Calu3 (cell line): Measurements from ENCODE around the gene HOXA9. TPM values are rescaled to one million over a fixed set of nuclear protein-coding genes. Genes with fewer than 3 reads are reported as not detected.

Source experiments
- BruUV-seq: library from RNA; stranded (reverse); fragments of 400-500 nt; replicated peaks from 2 replicates; lab custom pipeline; 2021; lab: Mats Ljungman, UMichigan
- CTCF ChIA-PET: fragments of 300-600 bp; sonication (Branson Sonifier 250); formaldehyde crosslinking; loops from one replicate; lab custom pipeline; 2022; ENCODE audit warnings: antibody characterized with exemption; lab: Charles Lee
- DNase-seq: peaks from one replicate; pipeline ENCODE4 v3.0.0; 2022
- H3K27ac Mint-ChIP-seq: one replicate; pipeline ENCODE4 v1.8.0; 2022; ENCODE audit warnings: mixed read lengths; ENCODE audit not compliant: unreplicated experiment
- H3K27me3 Mint-ChIP-seq: one replicate; pipeline ENCODE4 v1.8.0; 2022; ENCODE audit warnings: mixed read lengths; ENCODE audit not compliant: unreplicated experiment
- H3K36me3 Mint-ChIP-seq: one replicate; pipeline ENCODE4 v1.8.0; 2022; ENCODE audit warnings: mild to moderate bottlenecking, moderate library complexity, mixed read lengths; ENCODE audit not compliant: insufficient read depth, unreplicated experiment
- H3K4me1 Mint-ChIP-seq: one replicate; pipeline ENCODE4 v1.8.0; 2022; ENCODE audit warnings: mild to moderate bottlenecking, low read depth, mixed read lengths; ENCODE audit not compliant: unreplicated experiment
- H3K4me3 Mint-ChIP-seq: one replicate; pipeline ENCODE4 v1.8.0; 2022; ENCODE audit warnings: mild to moderate bottlenecking, low read depth, moderate library complexity, mixed read lengths; ENCODE audit not compliant: unreplicated experiment
- H3K9me3 Mint-ChIP-seq: one replicate; pipeline ENCODE4 v1.8.0; 2022; ENCODE audit warnings: low read depth, mixed read lengths; ENCODE audit not compliant: unreplicated experiment
- intact Hi-C: fragments of 100-400 bp; cut with micrococcal nuclease; formaldehyde crosslinking; loops from one replicate; pipeline ENCODE4 v1.10.0; 2022; ENCODE audit not compliant: unreplicated experiment
- total RNA-seq: library from RNA; stranded (reverse); gene quantifications from 2 replicates; pipeline ENCODE4 v1.2.3, GENCODE V29; 2022
- TF ChIP-seq, protein P1 (sequence below): fragments of 200-600 bp; IDR thresholded peaks from one replicate; pipeline ENCODE4 v1.8.0; 2022; ENCODE audit warnings: antibody characterized with exemption; ENCODE audit not compliant: unreplicated experiment

Gene HOXA9
- total RNA-seq, 1 experiment from 2014 or later = 2.5 TPM

DNA sequence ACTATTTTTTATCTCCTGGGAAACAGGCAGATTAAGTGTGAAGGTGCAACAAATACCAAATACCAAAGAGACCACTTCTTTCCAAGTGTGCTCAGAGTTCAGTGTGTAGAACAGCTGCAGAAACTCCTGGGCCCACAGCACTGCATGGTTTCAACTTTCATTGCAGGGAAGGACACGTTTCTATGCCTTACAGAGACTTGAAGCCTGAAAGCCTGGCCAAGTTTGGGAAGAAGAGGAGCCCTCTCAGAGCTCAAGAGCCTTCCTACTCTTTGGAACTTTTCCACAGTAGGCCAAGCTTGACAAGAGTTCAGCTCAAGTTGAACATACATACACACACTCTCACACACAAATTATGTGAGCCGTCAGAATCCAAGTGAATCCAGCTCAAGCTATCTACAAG, 37.3 kb downstream of the HOXA9 start:
- H3K4me3 Mint-ChIP-seq = no peak overlapping the region

DNA sequence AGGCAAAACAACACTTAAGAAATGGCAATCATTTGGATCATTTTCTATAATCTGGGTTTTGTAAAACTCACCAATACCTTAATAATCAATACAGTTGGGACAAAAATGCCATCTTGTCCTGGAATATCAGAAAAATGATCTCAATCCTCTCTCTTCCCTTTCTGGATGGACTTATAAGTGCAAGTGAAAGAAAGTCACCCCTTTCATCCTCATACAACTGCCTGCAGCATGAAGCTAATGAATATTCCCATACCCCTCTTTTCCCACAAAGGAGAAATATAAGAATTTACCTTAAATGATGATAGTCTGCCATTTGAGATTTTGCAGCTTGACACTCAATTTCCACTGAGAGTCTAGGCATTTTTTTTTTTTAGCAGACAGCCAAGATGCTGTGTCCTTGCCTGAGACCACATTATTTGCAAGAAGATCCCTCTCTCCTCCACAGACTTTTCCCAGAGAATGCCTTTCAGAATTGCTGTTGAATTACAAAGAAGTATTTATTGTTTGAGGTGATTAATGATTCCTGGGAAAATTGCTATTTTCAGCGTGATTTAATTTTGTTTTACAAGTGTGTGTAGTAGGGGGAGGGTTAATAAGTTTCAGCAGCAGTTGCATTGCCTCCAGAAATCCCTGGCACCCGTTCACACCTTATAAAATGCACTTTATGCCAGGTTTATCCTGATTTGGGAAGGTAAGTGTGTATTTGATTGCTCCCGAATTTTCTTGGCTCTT, 38.6 kb downstream of the HOXA9 start:
- intact Hi-C loops = no loop called here
- peaks cover 40% of the 10 kb centered on the region for H3K4me1 Mint-ChIP-seq
- DNase-seq = no peak
- H3K36me3 Mint-ChIP-seq = peaks cover 22% of the 10 kb centered on the region
- CTCF ChIA-PET = interaction anchor here (0.6 kb wide), 1 partner anchor 1340 kb away, joined by 3 read pairs; no protein-coding TSS in a partner anchor
- no peak overlapping the region for H3K4me3 Mint-ChIP-seq
- no peaks in the 10 kb centered on the region for H3K9me3 Mint-ChIP-seq
- BruUV-seq = no TSS peak
- TF ChIP-seq, protein P1, sequence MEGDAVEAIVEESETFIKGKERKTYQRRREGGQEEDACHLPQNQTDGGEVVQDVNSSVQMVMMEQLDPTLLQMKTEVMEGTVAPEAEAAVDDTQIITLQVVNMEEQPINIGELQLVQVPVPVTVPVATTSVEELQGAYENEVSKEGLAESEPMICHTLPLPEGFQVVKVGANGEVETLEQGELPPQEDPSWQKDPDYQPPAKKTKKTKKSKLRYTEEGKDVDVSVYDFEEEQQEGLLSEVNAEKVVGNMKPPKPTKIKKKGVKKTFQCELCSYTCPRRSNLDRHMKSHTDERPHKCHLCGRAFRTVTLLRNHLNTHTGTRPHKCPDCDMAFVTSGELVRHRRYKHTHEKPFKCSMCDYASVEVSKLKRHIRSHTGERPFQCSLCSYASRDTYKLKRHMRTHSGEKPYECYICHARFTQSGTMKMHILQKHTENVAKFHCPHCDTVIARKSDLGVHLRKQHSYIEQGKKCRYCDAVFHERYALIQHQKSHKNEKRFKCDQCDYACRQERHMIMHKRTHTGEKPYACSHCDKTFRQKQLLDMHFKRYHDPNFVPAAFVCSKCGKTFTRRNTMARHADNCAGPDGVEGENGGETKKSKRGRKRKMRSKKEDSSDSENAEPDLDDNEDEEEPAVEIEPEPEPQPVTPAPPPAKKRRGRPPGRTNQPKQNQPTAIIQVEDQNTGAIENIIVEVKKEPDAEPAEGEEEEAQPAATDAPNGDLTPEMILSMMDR = no peak
- no peaks in the 10 kb centered on the region for H3K27me3 Mint-ChIP-seq
- H3K27ac Mint-ChIP-seq = no peak overlapping the region

More for the DNA sequence above, 37.3 kb downstream of the HOXA9 start:
- no peaks in the 10 kb centered on the region for H3K27me3 Mint-ChIP-seq
- no TSS peak for BruUV-seq
- TF ChIP-seq, protein P1 = no peak
- peaks cover 34% of the 10 kb centered on the region for H3K4me1 Mint-ChIP-seq
- DNase-seq = no peak
- H3K9me3 Mint-ChIP-seq = no peaks in the 10 kb centered on the region
- H3K27ac Mint-ChIP-seq = no peak overlapping the region
- peaks cover 10% of the 10 kb centered on the region for H3K36me3 Mint-ChIP-seq
- CTCF ChIA-PET = interaction anchor here (0.6 kb wide), 1 partner anchor 241 kb away, joined by 5 read pairs; no protein-coding TSS in a partner anchor
- intact Hi-C loops = no loop called here

DNA sequence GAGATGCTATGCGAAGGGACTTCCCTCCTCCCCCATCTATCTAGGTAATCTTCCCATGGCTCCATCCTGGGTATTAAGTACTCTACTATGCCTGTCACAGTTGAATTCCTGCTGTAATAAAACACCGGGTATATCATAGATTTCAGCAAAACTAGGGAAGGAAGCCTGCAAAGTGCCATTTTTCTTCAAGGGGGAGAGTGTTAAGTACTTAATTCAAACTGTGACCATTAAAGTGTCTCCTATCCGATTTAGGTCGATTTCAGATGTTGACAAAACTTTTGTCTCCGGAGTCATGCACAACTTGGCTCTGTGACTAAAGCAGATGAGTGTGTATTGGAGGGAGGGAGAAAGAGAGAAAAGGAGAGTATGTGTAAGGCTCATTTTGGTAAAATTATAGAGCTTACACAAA, 39.3 kb downstream of the HOXA9 start:
- intact Hi-C loops = no loop called here
- Mint-ChIP-seq H3K36me3 (peaks cover 26% of the 10 kb centered on the region), H3K27me3 (no peaks in the 10 kb centered on the region), H3K4me3 (no peak overlapping the region), H3K27ac (no peak overlapping the region), H3K9me3 (no peaks in the 10 kb centered on the region), H3K4me1 (peaks cover 47% of the 10 kb centered on the region)
- CTCF ChIA-PET = interaction anchor here (0.6 kb wide), 1 partner anchor 1339 kb away, joined by 3 read pairs; no protein-coding TSS in a partner anchor
- TF ChIP-seq, protein P1 = no peak
- DNase-seq = no peak
- no TSS peak for BruUV-seq

DNA sequence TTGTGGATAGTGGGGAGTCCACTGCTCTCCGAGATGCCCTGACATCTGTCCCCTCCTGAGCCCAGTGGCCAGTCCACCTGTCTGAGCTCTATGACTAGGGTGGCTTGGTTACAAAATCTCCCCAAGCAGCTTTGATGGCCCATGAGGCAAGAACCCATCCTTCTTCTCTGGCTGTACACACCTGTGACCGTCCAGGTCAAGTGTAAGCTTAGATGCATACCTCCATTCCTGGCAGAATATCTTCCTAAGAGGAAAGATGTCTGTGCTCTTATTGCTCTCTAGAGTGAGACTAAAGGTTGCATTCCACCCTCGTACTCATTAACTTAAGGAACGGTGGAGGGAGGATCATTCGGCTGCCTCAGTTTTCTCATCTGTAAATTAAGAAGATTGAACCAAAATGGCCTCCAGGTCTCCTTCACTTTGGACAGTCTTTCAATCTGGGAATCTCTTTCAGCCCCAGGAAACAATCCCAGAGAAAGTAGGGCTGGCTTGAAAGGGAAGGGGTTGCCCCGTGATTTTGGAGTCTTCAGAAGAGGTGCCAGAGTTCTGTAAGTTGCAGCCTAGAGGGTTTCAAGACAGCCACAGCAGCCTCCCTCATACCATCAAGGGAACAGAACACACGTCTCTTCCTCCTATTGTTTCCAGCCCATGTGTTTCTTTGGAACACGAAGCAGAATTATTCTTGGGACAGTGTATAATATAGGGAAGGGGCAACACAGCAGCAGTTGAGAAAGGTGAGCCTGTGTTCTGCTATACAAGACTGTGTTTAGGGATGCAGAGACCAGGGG, 40.2 kb downstream of the HOXA9 start:
- intact Hi-C loops = loop anchor here (5.0 kb wide), 1 partner anchor 78 kb away; no protein-coding TSS in a partner anchor

More for the DNA sequence above, 40.2 kb downstream of the HOXA9 start:
- no peak for DNase-seq
- no peaks in the 10 kb centered on the region for H3K27me3 Mint-ChIP-seq
- no TSS peak for BruUV-seq
- H3K4me3 Mint-ChIP-seq = no peak overlapping the region
- CTCF ChIA-PET = interaction anchor here (1.0 kb wide), 1 partner anchor 748 kb away, joined by 4 read pairs; no protein-coding TSS in a partner anchor
- H3K4me1 Mint-ChIP-seq = peaks cover 55% of the 10 kb centered on the region
- peaks cover 28% of the 10 kb centered on the region for H3K36me3 Mint-ChIP-seq
- TF ChIP-seq, protein P1 = no peak
- H3K9me3 Mint-ChIP-seq = no peaks in the 10 kb centered on the region
- no peak overlapping the region for H3K27ac Mint-ChIP-seq
